GM21723 (cell line): ENCODE data around the gene KATNB1.
"Not testable (repeated sequence)": the region's sequence is repeated elsewhere in the genome, so short reads cannot be mapped to it uniquely, and the experiment has no call there.

Source experiments
- ATAC-seq: cut with Tn5 transposase; IDR thresholded peaks from one replicate; pipeline ENCODE4 v1.9.1; 2021; ENCODE audit warnings: mild to moderate bottlenecking, moderate library complexity; ENCODE audit not compliant: unreplicated experiment

The KATNB1 gene

GRCh38 chr16:57700781-57701551 lies 34.6 kb upstream of the KATNB1 start:
- no peak for ATAC-seq

GRCh38 chr16:57701759-57702371 lies 33.7 kb upstream of the KATNB1 start:
- ATAC-seq: no peak

GRCh38 chr16:57703416-57704010 lies 32.1 kb upstream of the KATNB1 start:
- no peak for ATAC-seq

GRCh38 chr16:57704011-57704904 lies 31.3 kb upstream of the KATNB1 start:
- no peak for ATAC-seq

GRCh38 chr16:57704905-57705852 lies 30.4 kb upstream of the KATNB1 start:
- ATAC-seq: no peak

GRCh38 chr16:57706717-57707116 lies 28.9 kb upstream of the KATNB1 start:
- ATAC-seq: no peak

GRCh38 chr16:57707331-57707730 lies 28.2 kb upstream of the KATNB1 start:
- no peak for ATAC-seq

GRCh38 chr16:57708168-57708567 lies 27.4 kb upstream of the KATNB1 start:
- ATAC-seq: no peak

- no peak for ATAC-seq
Measured at GRCh38 chr16:57709663-57710062, 25.9 kb upstream of the KATNB1 start.

GRCh38 chr16:57711346-57711745 lies 24.2 kb upstream of the KATNB1 start:
- no peak for ATAC-seq

- no peak for ATAC-seq
Measured at GRCh38 chr16:57711993-57712392, 23.6 kb upstream of the KATNB1 start.

- ATAC-seq: not testable (repeated sequence)
Measured at GRCh38 chr16:57712569-57712968, 23.0 kb upstream of the KATNB1 start.

- ATAC-seq: no peak
Measured at GRCh38 chr16:57713596-57713995, 22.0 kb upstream of the KATNB1 start.

GRCh38 chr16:57714047-57714446 lies 21.5 kb upstream of the KATNB1 start:
- no peak for ATAC-seq

- no peak for ATAC-seq
Measured at GRCh38 chr16:57720142-57720575, 15.4 kb upstream of the KATNB1 start.

- no peak for ATAC-seq
Measured at GRCh38 chr16:57721356-57722209, 14.0 kb upstream of the KATNB1 start.

GRCh38 chr16:57722210-57722499 lies 13.4 kb upstream of the KATNB1 start:
- no peak for ATAC-seq

GRCh38 chr16:57722651-57723050 lies 12.9 kb upstream of the KATNB1 start:
- ATAC-seq: no peak

- ATAC-seq: no peak
Measured at GRCh38 chr16:57723170-57723569, 12.4 kb upstream of the KATNB1 start.
